ENCODE data around the gene ZMIZ2. TPM values are rescaled to one million over a fixed set of nuclear protein-coding genes. Genes with fewer than 3 reads are reported as not detected.
"Not testable (repeated sequence)": the region's sequence is repeated elsewhere in the genome, so short reads cannot be mapped to it uniquely, and the experiment has no call there.

The ZMIZ2 gene
- polyA plus RNA-seq, 1 donor: 37.4 TPM

- DNase-seq (ENCODE audit: low read depth): no peak
These were observed 20.7 kb upstream of the ZMIZ2 start for GRCh38 chr7:44727937-44728262.

DNA sequence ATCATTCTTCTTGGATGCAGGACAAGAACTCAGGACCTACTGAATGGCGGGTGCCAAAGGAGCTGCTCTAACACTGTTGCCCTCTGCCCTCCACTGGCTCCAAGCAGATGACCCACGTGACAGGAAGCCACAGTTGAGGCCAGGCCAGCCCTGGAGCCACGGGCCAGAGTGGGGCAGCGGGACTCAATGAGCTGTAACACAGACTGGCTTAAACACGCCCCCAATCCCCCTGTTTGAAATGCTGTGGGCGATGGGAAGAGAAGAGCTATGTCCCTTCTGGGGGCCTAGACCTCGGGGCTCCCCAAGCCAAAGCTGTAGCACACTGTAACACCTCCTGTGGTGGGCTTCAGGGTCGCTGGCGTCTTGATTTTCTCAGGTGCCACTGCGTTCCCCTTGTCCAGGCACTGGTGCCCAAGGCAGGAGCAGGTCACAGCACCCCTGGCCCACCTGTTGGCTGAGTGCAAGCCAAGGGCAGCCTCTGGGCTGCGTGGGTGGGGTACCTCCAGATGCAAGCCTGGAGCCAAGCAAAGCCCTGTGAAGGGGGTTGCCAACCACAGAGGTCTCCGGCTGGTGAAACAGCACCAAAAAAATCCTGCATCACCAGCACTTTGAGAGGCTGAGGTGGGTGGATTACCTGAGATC is 18.6 kb upstream of the ZMIZ2 start:
- no peak for DNase-seq (ENCODE audit: low read depth)

GRCh38 chr7:44732971-44733370 is 15.7 kb upstream of the ZMIZ2 start:
- not testable (repeated sequence) for DNase-seq (ENCODE audit: low read depth)

GRCh38 chr7:44733708-44734481 is 14.8 kb upstream of the ZMIZ2 start:
- DNase-seq (ENCODE audit: low read depth): no peak

DNA sequence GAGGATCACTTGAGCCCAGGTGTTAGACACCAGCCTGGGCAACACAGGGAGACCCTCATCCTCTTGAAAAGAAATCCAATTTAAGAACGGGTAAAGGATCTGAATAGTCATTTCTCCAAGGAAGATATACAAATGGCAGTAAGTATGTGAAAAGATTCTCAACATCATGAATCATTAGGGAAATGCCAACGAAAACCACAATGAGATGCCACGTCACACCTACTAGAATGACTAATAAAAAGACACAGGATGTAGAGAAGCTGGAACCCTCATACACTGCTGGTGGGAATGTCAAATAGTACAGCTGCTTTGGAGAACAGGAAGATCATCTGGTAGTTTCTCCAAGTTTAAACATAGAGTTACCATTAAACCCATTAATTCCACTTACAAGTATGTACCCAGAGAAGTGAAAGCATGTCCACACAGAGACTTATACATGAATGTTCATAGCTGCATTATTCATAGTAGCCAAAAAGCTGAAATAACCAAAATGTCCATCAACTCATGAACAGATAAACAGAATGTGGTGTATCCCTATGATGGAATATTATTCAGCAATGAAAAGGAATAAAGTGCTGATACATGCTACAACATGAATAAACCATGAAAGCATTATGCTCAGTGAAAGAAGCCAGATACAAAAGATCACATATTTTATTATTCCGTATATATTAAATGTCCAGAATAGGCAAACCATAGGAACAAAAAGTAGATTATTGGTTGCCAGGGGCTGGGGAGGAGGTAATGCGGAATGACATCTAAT is 13.1 kb upstream of the ZMIZ2 start:
- DNase-seq (ENCODE audit: low read depth): no peak

GRCh38 chr7:44736896-44737295 is 11.8 kb upstream of the ZMIZ2 start:
- DNase-seq (ENCODE audit: low read depth): no peak

DNA sequence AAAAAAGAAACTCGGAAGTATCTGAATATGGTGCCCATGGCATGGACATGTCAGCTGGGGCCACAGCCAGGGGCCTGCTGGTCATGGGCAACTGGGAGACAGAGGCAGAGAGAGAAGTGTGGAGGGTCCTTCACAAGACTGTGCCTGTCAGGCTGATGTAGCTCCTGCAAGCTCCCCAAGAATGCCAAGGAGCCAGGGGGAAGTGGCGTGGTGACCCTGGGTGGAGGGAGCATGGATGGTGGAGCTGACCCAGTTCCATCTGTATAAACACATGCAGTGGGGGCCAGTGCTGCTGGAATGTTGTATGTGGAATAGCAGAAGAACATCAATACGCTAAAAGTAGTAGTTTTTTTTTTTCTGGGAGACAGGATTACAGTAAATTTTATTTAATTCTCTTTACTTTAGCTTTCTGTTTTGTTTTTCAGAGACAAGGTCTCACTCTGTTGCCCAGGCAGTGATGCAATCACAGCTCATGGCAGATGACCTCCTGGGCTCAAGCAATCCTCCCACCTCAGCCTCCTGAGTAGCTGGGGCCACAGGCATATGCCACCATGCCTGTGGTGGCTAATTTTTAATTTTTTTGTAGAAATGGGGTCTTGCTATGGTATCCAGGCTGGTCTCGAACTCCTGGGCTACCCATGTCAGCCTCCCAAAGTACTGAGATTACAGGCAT is 10.5 kb upstream of the ZMIZ2 start:
- no peak for DNase-seq (ENCODE audit: low read depth)

- DNase-seq (ENCODE audit: low read depth): no peak
These were observed 9.6 kb upstream of the ZMIZ2 start for GRCh38 chr7:44738876-44739665.

GRCh38 chr7:44740055-44740454 is 8.6 kb upstream of the ZMIZ2 start:
- no peak for DNase-seq (ENCODE audit: low read depth)

DNA sequence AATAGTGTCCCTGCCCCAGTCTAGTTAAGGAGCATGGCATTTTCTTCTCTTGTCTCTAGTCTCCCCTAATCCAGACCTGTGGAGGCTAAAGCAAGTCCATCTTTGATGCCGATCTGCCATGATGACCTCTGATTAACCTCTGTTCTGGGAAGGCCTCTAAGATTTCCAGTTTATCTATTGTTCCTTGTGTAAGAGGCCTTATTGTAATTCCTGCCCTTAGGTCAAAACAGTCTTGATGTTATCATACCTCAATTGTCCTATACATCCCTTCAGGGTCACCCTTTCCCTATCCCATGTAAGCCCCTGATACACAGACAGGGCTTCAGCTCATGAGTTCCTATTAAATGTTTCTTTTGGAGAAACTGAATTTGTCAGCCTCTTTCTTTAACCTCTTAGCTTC is 4.9 kb upstream of the ZMIZ2 start:
- DNase-seq (ENCODE audit: low read depth): no peak

GRCh38 chr7:44748948-44749731 is 493 bp downstream of the ZMIZ2 start:
- DNase-seq (ENCODE audit: low read depth): no peak

GRCh38 chr7:44749992-44750391 is 1.3 kb downstream of the ZMIZ2 start:
- no peak for DNase-seq (ENCODE audit: low read depth)

- no peak for DNase-seq (ENCODE audit: low read depth)
These were observed 1.8 kb downstream of the ZMIZ2 start for GRCh38 chr7:44750424-44750823.

DNA sequence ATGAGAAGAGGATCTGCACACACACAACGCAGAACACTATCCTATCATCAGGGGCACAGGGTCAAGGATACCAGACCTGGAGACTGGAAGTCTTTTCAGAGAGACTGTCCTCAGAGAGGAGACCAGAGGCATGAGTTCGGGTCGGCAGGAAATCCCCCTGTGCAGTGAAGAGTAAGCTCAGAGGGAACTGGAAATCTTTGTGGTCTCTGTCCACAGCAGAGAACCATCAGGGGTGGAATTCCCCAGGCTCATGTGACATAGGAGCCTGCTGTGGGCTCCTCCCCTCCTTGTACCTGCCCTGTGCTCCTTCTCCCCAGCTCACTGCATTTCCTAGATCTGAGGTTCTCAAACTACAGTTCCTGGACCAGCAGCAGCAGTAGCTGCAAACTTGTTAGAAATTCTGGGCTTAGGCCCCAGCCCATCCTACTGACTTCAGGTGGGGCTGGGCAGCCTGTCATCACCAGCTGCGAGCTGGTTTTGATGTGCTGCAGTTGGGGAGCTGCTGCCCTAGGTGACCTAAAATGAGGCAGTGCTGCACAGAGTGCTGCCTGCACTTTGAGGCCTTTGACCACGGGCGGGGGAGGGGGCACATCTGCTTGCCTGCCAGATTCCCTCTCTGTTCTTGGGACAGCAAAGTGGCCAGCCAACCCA is 2.4 kb downstream of the ZMIZ2 start:
- no peak for DNase-seq (ENCODE audit: low read depth)

DNA sequence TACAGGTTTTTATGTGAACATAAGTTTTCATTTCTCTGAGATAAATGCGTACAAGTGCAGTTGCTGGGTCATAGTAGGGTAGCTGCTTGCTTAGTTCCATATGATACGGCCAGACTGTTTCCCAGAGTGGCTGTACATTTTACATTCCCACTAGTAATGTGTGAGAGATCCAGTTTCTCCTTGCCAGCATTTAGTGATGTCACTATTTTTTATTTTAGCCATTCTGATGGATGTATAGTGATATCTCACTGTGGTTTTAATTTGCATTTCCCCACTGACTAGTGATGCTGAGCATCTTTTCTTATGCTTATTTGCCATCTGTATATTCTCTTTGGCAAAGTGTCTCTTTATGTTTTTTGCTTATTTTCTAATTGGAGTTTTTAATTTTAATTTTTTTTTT is 4.2 kb downstream of the ZMIZ2 start:
- DNase-seq (ENCODE audit: low read depth): no peak

- no peak for DNase-seq (ENCODE audit: low read depth)
These were observed 6.4 kb downstream of the ZMIZ2 start for GRCh38 chr7:44754802-44755697.

DNA sequence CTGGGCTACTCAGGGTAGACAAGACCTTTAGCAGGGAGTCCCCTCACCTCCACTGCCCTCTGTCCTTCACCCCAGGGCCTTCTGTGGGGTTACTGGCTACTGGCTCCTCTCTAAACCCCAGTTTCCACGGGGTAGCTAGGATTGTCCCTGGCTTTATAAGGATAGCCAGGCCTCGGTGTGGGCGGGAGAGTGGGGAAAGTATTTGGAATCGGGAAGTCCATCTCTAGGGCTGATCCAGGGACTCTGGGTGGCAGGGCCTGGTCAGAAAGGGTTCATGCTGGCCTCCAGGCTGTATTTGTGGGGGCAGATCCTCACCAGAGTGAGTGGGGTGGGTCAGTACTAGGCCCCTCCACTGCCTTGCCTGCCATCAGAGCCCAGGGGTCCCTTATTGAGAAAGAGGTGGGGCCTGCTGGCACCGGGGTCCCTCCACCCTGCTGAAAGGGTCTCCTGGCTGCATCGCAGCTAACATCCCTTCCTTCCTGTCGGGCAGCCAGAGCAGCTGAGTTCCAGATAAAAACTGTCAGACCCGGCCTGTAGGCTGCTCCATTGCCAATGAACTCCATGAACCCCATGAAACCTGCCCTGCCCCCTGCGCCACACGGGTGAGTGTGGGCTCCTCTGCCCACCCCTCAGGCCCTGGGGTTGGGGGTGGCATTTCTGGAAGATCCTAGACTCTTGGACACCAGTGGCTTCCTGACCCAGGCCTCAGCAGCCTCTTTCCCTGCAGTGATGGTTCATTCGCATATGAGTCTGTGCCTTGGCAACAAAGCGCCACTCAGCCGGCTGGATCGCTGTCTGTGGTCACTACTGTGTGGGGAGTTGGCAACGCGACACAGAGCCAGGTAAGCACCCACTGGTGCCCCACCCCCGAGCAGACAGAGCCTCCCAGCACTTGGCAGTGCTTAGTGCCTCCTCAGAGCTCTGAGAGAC is 7.3 kb downstream of the ZMIZ2 start:
- DNase-seq (ENCODE audit: low read depth): no peak

- DNase-seq (ENCODE audit: low read depth): no peak
These were observed 8.3 kb downstream of the ZMIZ2 start for GRCh38 chr7:44756904-44757303.

Measured in forelimb muscle (tissue), 1 donor.